A549 treated with Mapracorat at 1 μM for 4 hours (cell line): Measurements from ENCODE around the gene MICALL2. TPM values are rescaled to one million over a fixed set of nuclear protein-coding genes. Genes with fewer than 3 reads are reported as not detected.

Experiments used
- total RNA-seq: library from RNA; stranded (reverse); fragments of 200-300 nt; extraction: Qiagen RNA extraction; gene quantifications from 5 replicates; pipeline ENCODE4 v1.2.3, GENCODE V29; 2022

Gene MICALL2
- 14.8 to 30.8 TPM (median 24.2 TPM) in 5 replicates for total RNA-seq

GRCh38 chr7:1458683-1459511 is at the start of gene MICALL2:
MICALL2 (minus strand) TSS chr7:1459470; CDS start chr7:1459326, 144 bp downstream.

GRCh38 chr7:1503816-1504775 is 44.8 kb upstream of the MICALL2 start, which contains the start of gene INTS1:
INTS1 (minus strand) TSS chr7:1504389; CDS start chr7:1503960, 429 bp downstream.

Other genes starting within 250 kb of the MICALL2 start
- gene UNCX, start 226.6 kb downstream of the MICALL2 start, total RNA-seq = 0.07 to 0.08 TPM in 2 of 5 replicates, not detected in the others
- gene INTS1, start 44.9 kb upstream of the MICALL2 start, total RNA-seq = 44.5 to 62.2 TPM (median 55.8 TPM) in 5 replicates
- gene MAFK, start 71.2 kb upstream of the MICALL2 start, total RNA-seq = 34.4 to 73.6 TPM (median 64.6 TPM) in 5 replicates
- 6.0 to 11.2 TPM (median 10.3 TPM) in 5 replicates for gene TMEM184A, start 96.7 kb upstream of the MICALL2 start, total RNA-seq
- 71.4 to 107 TPM (median 97.9 TPM) in 5 replicates for gene PSMG3, start 110.6 kb upstream of the MICALL2 start, total RNA-seq
- gene ELFN1, start 210.8 kb upstream of the MICALL2 start, total RNA-seq = 0.23 to 0.49 TPM (median 0.30 TPM) in 5 replicates